RKO (cell line): ENCODE data around the gene MYZAP.
A peak's percentile ranks its signal among the peaks of the same experiment; 100 is the strongest.

ENCODE experiments used
- DNase-seq: peaks from one replicate; pipeline ENCODE4 v3.0.0-alpha.2; 2016; ENCODE audit warnings: low spot score

The MYZAP gene

DNA sequence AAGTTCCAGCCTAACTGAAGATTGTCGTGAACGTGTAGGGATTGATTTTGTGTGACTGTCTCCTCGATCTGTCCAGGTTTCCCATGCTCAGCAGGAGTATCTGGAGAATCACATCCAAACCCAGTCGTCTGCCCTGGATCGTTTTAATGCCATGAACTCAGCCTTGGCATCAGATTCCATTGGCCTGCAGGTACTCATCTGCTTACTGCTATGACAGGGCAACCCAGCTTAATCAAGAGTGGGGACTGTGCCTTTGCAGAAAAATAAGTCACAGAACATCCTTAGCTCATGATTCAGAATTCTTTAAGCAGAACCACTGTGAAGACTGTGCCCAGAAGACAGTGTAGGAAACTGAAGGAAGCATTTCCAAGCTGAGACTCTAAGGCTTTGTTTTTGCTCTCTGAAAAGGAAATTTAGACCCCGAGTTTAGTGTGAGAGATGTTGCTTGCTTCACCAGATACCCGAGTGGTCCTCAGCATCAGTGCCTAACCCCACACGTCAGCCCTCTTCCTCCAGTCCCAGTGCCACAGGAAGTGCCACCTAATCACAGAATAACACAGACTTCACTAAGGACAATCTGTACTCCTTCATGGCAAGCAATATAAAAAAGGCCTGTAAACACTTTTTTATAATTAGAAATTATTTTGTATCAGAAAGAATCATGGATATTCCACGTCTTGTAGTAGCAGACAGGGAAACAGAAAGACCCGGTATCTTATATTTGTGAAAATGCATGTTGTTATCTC, 34.2 kb downstream of the MYZAP start:
- DNase-seq: no peak

GRCh38 chr15:57626713-57627440, 35.2 kb downstream of the MYZAP start:
- DNase-seq: no peak

GRCh38 chr15:57631386-57632110, 39.8 kb downstream of the MYZAP start:
- DNase-seq: no peak

DNA sequence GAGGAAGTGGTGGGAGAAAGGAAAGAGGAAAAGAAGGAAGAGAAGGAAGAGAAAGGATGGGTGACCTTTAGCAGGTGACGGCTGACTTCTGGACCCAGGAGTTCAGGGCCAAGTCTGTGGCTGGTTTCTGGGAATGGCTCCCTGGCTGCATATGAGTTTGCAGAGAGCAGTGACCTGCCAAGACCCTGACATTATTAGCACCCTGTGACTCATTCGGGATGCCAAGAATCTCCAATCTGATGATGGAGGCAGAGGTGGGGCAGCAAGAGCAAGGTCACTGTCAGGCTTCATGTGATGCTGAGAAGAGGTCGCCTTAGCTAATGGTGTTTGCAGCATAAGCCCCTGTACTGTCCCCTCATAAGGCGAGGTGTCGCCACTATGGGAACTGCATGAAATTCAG, 42.6 kb downstream of the MYZAP start:
- DNase-seq: no peak

DNA sequence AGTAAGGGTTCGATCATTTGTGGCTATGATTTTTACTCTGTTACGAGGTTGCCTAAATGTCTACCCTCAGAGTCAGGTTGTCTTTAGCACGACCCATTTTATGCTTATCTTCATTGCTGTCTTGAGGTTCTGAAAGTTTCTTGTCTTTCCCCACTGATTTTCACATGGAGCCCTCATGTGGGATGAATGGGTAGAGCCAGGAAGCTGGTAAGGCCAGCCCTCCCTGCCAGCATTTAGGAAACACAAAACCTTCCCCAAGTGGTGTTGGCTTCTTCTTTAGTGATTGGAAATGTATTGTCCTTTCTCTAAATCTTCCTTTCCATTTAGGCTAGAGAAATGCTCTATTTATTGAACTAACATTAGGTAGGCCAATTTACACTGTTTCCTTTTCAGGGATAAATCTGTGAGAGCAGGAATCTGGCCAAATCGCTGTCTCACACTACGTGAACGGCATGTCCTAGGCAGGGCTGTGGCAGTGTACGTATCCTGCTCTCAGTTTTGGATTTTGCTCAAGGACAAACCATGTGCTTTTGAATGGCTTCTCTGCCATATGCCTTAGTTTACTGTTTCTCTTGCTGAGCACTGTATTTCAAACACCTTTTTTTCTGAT, 43.7 kb downstream of the MYZAP start:
- no peak for DNase-seq

DNA sequence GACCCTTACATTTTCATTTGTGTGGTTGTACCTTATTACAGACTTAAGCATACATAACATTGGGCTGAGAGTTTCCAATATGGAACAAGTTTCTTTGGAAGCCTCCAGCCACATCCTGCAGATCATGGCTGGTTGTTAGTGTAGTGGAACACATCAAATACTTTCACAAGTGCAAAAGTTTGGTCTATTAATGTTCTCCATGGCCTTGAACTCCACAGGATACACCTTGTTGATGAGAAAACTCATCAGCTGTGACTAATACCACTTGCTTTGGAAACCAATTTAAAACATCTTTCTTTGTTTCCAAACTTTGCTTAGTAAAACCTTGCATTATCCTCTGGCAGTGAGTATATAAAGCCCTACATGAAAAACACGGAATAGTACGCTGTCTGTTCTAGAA, 46.1 kb downstream of the MYZAP start:
- DNase-seq: no peak

DNA sequence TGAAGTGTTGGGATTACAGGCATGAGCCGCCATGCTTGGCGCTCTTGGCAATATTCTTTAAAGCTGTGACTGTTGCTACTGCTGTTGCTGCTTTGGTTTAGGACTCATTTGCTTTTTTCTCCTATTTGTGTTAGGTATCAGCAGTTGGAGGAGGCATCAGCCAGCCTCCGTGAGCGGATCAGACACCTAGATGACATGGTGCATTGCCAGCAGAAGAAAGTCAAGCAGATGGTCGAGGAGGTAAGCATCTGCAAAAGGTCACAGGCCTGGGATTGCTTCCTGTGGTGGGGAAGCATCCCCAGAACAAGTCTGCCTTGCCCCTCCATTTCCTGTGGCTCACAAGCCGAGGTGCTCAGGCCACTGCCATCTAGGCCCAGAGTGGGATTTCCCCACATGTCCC, 47.6 kb downstream of the MYZAP start:
- DNase-seq: no peak

DNA sequence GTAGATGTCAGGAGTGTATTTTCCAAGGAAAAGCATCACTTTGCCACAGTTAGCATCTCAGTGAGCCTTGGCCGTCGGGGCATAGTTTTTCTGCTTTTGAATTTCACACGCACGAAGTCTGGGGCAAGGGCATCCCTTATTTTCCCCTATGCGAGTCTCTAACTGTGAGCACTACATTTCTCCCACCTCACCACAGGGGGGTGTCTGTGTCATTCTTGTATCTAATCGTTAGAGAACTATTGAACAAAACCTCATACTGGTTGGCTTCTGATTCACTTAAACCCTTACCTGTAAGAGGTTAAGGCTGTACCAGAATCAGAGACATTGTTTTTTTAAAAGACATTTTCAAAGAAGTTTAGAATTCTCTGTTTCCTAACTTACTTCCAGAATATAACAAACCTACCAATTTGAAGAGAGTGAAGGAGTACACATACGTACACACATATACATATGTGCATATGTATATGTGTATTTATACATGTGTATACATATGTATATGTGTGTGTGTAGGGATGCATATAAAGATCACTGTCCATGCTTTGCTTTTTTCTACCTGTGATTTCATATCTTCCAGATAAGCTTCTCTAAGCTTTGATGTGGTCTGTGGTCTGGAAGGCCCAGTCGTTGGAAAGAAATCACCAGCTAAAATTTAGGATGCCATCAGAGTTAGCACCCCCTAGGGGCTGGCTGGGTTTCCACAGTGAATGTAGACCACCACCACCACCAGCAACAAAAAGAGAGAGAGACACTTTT, 49.4 kb downstream of the MYZAP start:
- DNase-seq: peak; percentile 16

DNA sequence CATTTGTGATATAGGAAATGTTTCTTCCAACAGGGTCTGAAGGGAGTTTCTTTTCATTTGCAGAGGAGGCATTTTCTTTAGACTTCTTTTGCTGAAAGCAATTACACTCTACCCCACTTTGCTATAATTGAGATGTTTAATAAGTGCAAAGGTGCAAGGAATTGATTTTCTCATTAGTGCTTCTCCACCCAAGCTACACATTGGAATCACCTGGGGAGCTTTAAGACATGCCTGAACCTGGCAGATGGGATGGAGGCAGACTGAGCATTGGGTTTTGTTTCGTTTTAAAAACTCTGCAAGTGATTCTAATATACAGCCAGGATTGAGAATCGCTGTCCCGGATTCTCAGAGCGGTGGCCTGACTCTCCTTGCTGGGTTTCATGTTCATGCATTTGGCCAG, 52.1 kb downstream of the MYZAP start:
- no peak for DNase-seq

- no peak for DNase-seq
These were observed 54.4 kb downstream of the MYZAP start for GRCh38 chr15:57646087-57646486.

- no peak for DNase-seq
These were observed 55.5 kb downstream of the MYZAP start for GRCh38 chr15:57647071-57647790.

DNA sequence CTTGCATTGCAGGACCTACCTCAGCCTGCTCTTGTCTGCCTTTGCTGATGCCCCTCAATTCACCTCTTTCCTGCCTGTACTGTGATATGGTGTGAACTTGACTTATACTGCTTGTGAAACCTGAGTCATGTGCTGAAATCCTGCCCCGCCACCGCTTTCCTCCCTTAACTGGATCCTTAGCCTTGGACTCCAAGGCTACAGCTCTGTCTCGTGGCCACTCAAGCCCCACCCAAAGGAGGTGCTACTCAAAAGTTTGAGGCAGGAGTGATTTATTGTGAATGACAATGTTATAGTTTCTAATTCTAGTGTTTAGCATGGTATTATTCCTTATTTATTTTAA, 56.1 kb downstream of the MYZAP start:
- DNase-seq: no peak

DNA sequence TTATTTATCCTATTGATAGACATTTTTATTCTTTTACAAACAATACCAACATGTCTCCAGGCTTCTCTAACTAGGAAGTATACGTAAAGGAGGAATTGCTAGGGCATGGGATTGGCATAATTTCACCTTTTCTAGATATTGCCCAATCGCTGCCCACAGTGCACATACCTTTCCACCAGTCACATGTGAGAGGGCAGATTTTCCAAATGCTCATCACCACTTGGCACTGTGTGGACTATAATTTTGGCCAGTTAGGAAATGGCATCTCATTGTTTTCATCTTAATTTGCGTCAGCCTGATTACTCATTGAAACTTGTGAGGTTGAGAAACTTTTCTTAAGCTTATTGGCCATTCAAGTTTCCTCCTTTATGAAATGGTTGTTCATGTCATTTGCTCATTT, 57.4 kb downstream of the MYZAP start:
- DNase-seq: no peak

DNA sequence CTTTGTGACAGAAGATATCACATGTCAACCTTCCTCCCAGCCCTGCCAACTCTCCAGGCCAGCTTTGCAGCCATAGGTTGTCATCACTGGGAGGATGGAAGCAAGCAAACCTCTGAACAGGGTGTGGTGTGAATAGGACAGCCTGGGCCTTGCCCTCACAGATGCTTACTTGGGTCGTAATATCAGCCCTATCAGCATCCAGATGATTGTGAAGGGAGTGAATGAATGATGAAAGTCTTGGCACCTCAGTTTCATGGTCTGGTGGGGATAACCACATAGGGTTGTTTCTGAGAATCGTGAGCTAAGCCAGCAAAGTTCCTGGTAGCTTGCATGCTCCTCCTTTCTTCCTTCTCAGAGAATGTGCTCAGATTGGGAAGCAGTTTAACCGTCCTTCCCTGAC, 59.7 kb downstream of the MYZAP start:
- no peak for DNase-seq

GRCh38 chr15:57652481-57652880, 60.8 kb downstream of the MYZAP start:
- no peak for DNase-seq

DNA sequence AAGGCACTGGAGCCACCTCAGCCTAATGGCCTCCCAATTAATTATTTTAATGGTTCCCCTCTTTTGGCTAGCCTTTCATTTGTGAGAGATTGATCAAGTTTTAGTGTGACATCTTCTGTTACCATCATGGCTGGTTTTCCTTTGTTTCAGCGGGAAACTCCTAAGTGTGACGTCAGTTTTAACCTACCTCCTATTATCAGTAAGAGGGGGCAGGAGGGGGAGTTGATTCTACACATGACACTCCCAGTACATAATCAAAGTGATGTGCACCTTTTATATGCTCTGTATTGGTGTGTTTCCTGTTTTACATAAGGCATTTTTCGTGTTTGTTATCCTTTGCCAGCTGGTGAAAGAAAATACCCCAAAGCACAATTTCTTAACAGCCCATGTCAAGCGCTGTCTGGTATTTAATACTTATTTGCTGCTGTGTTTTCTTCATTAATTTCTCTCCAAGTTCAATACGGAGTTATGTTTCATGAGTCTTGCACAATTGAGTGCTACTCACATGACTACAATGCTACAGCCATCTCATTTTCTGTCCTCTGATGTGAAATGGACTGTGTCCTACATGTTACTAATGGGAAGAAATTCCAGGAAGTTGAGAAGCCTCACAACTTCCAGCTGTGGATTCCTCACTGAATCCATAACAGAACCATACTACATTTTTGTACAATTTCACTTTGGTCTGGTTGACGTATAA, 62.6 kb downstream of the MYZAP start:
- DNase-seq: no peak

- no peak for DNase-seq
These were observed 63.3 kb downstream of the MYZAP start for GRCh38 chr15:57655053-57655452.

DNA sequence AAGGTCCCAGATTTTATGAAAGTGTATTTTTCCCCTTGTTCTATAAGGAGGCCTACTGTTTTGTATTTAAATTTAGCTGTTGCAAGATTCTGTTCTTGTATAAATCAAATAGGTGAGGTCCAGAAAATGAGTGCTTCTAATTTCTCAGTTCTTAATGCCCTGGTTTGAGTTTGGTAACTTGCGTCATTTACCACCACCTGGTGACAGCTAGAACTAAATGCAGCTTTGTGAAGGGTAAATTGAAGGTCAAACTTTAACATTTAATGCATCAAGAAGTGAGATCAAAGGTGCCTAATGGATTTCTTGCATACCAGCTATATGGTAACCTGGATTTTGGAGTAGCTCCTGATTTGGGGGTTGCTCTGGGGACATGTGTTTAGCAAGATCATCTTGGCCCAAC, 64.1 kb downstream of the MYZAP start:
- DNase-seq: no peak

DNA sequence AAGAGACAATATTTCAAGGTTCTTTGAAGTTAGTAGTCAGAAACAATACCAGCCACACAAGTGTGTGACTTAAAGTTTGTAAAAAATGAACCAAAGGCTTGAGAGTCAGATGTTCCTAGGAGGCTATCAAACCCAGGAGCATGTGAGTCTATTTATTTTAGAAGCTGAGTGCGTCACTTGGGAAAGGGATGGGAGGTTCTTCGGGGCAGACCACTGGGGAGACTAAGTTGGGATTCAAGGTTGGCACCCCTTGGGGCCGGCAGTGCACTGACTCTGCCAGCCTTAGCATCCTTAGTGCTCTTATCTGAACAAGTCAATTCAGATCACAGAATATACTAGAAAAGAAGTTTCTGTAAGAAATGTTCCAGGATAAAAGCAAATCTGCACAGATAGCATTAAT, 64.7 kb downstream of the MYZAP start:
- DNase-seq: no peak

GRCh38 chr15:57657619-57658018, 65.9 kb downstream of the MYZAP start:
- DNase-seq: no peak
